CD14-positive monocyte (primary cell): Measurements from ENCODE around the gene ACMSD. TPM values are rescaled to one million over a fixed set of nuclear protein-coding genes. Genes with fewer than 3 reads are reported as not detected.

ENCODE experiments used
- DNase-seq, 3 donors: peaks; one replicate each; pipeline ENCODE4 v3.0.0-alpha.2; 2011 to 2022
- H2AFZ ChIP-seq: 2 replicates; pipeline ENCODE4 v1.6.0; 2012; ENCODE audit warnings: mild to moderate bottlenecking, low read depth, low read length, inconsistent platforms; ENCODE audit not compliant: insufficient read depth, poor library complexity, severe bottlenecking
- H3K27ac ChIP-seq, 2 donors: 1 replicate in 1 of 2; 2 replicates in 1 of 2; pipeline ENCODE4 v1.5.1; 2012 to 2013; ENCODE audit warnings: low read length in 2 of 2, control low read depth in 1 of 2, inconsistent platforms in 1 of 2, low read depth in 1 of 2, mild to moderate bottlenecking in 1 of 2
- H3K27me3 ChIP-seq, 2 donors: one replicate each; pipeline versions ENCODE4 v1.6.0 to v1.6.1; 2011 to 2013; ENCODE audit warnings: low read length in 2 of 2; ENCODE audit not compliant: control insufficient read depth in 2 of 2, insufficient read depth in 2 of 2
- H3K36me3 ChIP-seq, 2 donors: replicated peaks in 1 of 2; 1 replicate in 1 of 2; 2 replicates in 1 of 2; pipeline versions ENCODE4 v1.5.1 to v1.6.1; 2012 to 2013; ENCODE audit warnings: low read length in 2 of 2, control low read depth in 1 of 2, inconsistent platforms in 1 of 2, mild to moderate bottlenecking in 1 of 2; ENCODE audit not compliant: insufficient read depth in 2 of 2, control insufficient read depth in 1 of 2
- H3K4me1 ChIP-seq, 2 donors: 1 replicate in 1 of 2; 2 replicates in 1 of 2; pipeline versions ENCODE4 v1.5.1 to v1.6.1; 2012 to 2013; ENCODE audit warnings: low read length in 2 of 2, control low read depth in 1 of 2, inconsistent platforms in 1 of 2, mild to moderate bottlenecking in 1 of 2, moderate library complexity in 1 of 2; ENCODE audit not compliant: insufficient read depth in 2 of 2, control insufficient read depth in 1 of 2
- H3K4me2 ChIP-seq: replicated peaks from 2 replicates; pipeline ENCODE3; 2012; ENCODE audit warnings: low read length, moderate library complexity, mild to moderate bottlenecking; ENCODE audit not compliant: poor library complexity, severe bottlenecking; ENCODE audit errors: extremely low read depth
- H3K4me3 ChIP-seq, 3 experiments: fragments of 200-600 bp in 1 of 3; sonication (generic) in 1 of 3; replicated peaks in 1 of 3; 1 replicate in 2 of 3; 2 replicates in 1 of 3; pipeline ENCODE4 v1.5.1; 2011 to 2013; ENCODE audit warnings: low read length in 3 of 3, mild to moderate bottlenecking in 3 of 3, control low read depth in 2 of 3, low read depth in 2 of 3, inconsistent platforms in 1 of 3, moderate library complexity in 1 of 3
- H3K79me2 ChIP-seq: 2 replicates; pipeline ENCODE4 v1.6.0; 2012; ENCODE audit warnings: mild to moderate bottlenecking, control low read depth, inconsistent platforms, low read length, moderate library complexity; ENCODE audit not compliant: insufficient read depth
- H3K9ac ChIP-seq: 2 replicates; pipeline ENCODE4 v1.6.0; 2017; ENCODE audit warnings: low read length, mild to moderate bottlenecking; ENCODE audit not compliant: insufficient read depth, poor library complexity, severe bottlenecking
- H3K9me3 ChIP-seq, 2 donors: replicated peaks in 1 of 2; 1 replicate in 1 of 2; 2 replicates in 1 of 2; pipeline versions ENCODE4 v1.5.1 to v1.6.1; 2012 to 2013; ENCODE audit warnings: low read length in 2 of 2, control low read depth in 1 of 2; ENCODE audit not compliant: control insufficient read depth in 1 of 2, insufficient read depth in 1 of 2
- H4K20me1 ChIP-seq: 2 replicates; pipeline ENCODE4 v1.6.0; 2012; ENCODE audit warnings: mild to moderate bottlenecking, low read length, control low read depth, moderate library complexity; ENCODE audit not compliant: insufficient read depth
- H3K27ac Mint-ChIP-seq, 7 donors: one replicate each; pipeline ENCODE4 v1.8.0; 2020; ENCODE audit warnings: mild to moderate bottlenecking in 7 of 7, mixed read lengths in 7 of 7, moderate library complexity in 6 of 7, inconsistent platforms in 2 of 7
- H3K27me3 Mint-ChIP-seq, 3 donors: one replicate each; pipeline ENCODE4 v1.8.0; 2021 to 2022; ENCODE audit warnings: low read depth in 3 of 3, mild to moderate bottlenecking in 3 of 3, mixed read lengths in 3 of 3, moderate library complexity in 3 of 3, inconsistent platforms in 1 of 3
- H3K36me3 Mint-ChIP-seq, 2 donors: one replicate each; pipeline ENCODE4 v1.8.0; 2020; ENCODE audit warnings: mixed read lengths in 2 of 2, inconsistent platforms in 1 of 2, mild to moderate bottlenecking in 1 of 2
- H3K4me1 Mint-ChIP-seq: one replicate; pipeline ENCODE4 v1.8.0; 2020; ENCODE audit warnings: mild to moderate bottlenecking, mixed read lengths
- H3K4me3 Mint-ChIP-seq, 2 donors: one replicate each; pipeline ENCODE4 v1.8.0; 2020; ENCODE audit warnings: mild to moderate bottlenecking in 2 of 2, mixed read lengths in 2 of 2, moderate library complexity in 1 of 2
- H3K9me3 Mint-ChIP-seq, 7 donors: one replicate each; pipeline ENCODE4 v1.8.0; 2020 to 2022; ENCODE audit warnings: mixed read lengths in 7 of 7, mild to moderate bottlenecking in 6 of 7, moderate library complexity in 6 of 7, inconsistent platforms in 2 of 7
- WGBS: methylation state at CpG from one replicate; pipeline ENCODE4 v1.1.5; 2013; ENCODE audit warnings: missing lambda C conversion rate; ENCODE audit not compliant: insufficient coverage; 5-methylcytosine and 5-hydroxymethylcytosine counted together
- intact Hi-C, 2 donors: fragments of 100-400 bp; cut with micrococcal nuclease; formaldehyde crosslinking; loops; one replicate each; pipeline versions ENCODE4 v1.15.0 to v1.15.1; 2023
- polyA plus RNA-seq, 3 donors: library from polyadenylated mRNA; depleted of rRNA in 1 of 3; unstranded in 2 of 3; stranded (reverse) in 1 of 3; fragments of 300-500 nt in 2 of 3; fragments of >200 nt in 1 of 3; fragmentation: Illumina TruSeq in 2 of 3; gene quantifications; 1 replicate in 2 of 3; 2 replicates in 1 of 3; pipeline ENCODE4 v1.2.3, GENCODE V29; 2012 to 2021
- TF ChIP-seq, protein P1 (sequence below): fragments of 200-600 bp; IDR thresholded peaks from one replicate; pipeline ENCODE4 v1.8.0; 2022; ENCODE audit warnings: antibody characterized with exemption, mild to moderate bottlenecking

ACMSD gene
- polyA plus RNA-seq, 3 donors: not detected

DNA sequence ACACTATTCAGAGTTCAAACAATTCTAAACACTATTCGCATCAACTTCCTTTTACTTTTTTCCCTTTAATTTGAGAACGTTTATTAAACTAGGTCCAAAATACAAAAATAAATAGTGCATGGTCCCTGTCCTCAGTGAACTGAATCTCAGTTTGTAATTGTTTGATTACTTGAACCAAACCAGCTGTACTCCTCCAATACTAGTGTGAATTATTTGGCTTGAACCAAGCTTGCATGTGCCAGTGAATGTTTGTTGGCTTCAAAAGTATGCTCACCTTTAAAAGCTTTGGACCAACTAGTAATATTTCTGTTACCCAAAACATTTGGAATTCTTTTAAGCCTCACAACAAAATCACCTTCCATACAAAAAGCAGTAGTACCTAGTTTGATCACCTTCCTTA lies 95.7 kb downstream of the ACMSD start:
- H3K27ac Mint-ChIP-seq: peak overlapping the region in 4 of 7 donors; percentile 4 to 83 (median 55)
- Histone ChIP-seq H3K4me1 (peaks cover 17% of the 10 kb centered on the region in 2 donors), H3K9ac (no peak overlapping the region), H3K79me2 (peaks cover 98% of the 10 kb centered on the region), H3K9me3 (no peaks in the 10 kb centered on the region), H3K27ac (peak overlapping the region in 1 of 2 donors; percentile 59), H3K4me3 (peak overlapping the region in 1 of 3 experiments; percentile 15), H3K27me3 (no peaks in the 10 kb centered on the region), H3K4me2 (peak overlapping the region; percentile 23), H3K36me3 (peaks cover 19 to 50% of the 10 kb centered on the region in 2 donors), H4K20me1 (peaks cover 98% of the 10 kb centered on the region), H2AFZ (no peak overlapping the region)
- H3K4me1 Mint-ChIP-seq: peaks cover 34% of the 10 kb centered on the region
- H3K27me3 Mint-ChIP-seq: no peaks in the 10 kb centered on the region
- no peak for DNase-seq
- TF ChIP-seq, protein P1, sequence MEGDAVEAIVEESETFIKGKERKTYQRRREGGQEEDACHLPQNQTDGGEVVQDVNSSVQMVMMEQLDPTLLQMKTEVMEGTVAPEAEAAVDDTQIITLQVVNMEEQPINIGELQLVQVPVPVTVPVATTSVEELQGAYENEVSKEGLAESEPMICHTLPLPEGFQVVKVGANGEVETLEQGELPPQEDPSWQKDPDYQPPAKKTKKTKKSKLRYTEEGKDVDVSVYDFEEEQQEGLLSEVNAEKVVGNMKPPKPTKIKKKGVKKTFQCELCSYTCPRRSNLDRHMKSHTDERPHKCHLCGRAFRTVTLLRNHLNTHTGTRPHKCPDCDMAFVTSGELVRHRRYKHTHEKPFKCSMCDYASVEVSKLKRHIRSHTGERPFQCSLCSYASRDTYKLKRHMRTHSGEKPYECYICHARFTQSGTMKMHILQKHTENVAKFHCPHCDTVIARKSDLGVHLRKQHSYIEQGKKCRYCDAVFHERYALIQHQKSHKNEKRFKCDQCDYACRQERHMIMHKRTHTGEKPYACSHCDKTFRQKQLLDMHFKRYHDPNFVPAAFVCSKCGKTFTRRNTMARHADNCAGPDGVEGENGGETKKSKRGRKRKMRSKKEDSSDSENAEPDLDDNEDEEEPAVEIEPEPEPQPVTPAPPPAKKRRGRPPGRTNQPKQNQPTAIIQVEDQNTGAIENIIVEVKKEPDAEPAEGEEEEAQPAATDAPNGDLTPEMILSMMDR: no peak
- intact Hi-C loops: no loop called here
- H3K36me3 Mint-ChIP-seq: peaks cover 23 to 40% of the 10 kb centered on the region in 2 donors
- no peak overlapping the region for H3K4me3 Mint-ChIP-seq
- WGBS: no CpG with 5 or more reads among the region's 2 CpGs
- no peaks in the 10 kb centered on the region for H3K9me3 Mint-ChIP-seq

- no peak overlapping the region for H2AFZ ChIP-seq
- H3K4me2 ChIP-seq: peak overlapping the region; percentile 23
- peak overlapping the region in 1 of 3 experiments; percentile 15 for H3K4me3 ChIP-seq
- no peaks in the 10 kb centered on the region for H3K9me3 ChIP-seq
- TF ChIP-seq, protein P1: no peak
- Mint-ChIP-seq H3K36me3 (peaks cover 25 to 41% of the 10 kb centered on the region in 2 donors), H3K27ac (peak overlapping the region in 3 of 7 donors; percentile 2 to 83 (median 22)), H3K27me3 (no peaks in the 10 kb centered on the region), H3K4me1 (peaks cover 34% of the 10 kb centered on the region), H3K9me3 (no peaks in the 10 kb centered on the region), H3K4me3 (peak overlapping the region; percentile 1 to 74)
- WGBS: no CpG with 5 or more reads among the region's 1 CpG
- peak overlapping the region in 1 of 2 donors; percentile 59 for H3K27ac ChIP-seq
- peaks cover 17% of the 10 kb centered on the region in 2 donors for H3K4me1 ChIP-seq
- H3K36me3 ChIP-seq: peaks cover 23 to 55% of the 10 kb centered on the region in 2 donors
- H3K9ac ChIP-seq: no peak overlapping the region
- peaks cover 97% of the 10 kb centered on the region for H3K79me2 ChIP-seq
- intact Hi-C loops: no loop called here
- no peak for DNase-seq
- H3K27me3 ChIP-seq: no peaks in the 10 kb centered on the region
- peaks cover 94% of the 10 kb centered on the region for H4K20me1 ChIP-seq
Measured at GRCh38 chr2:134934641-134935040, 96.2 kb downstream of the ACMSD start.
